ENCODE results near the gene GRIA4.

DNA sequence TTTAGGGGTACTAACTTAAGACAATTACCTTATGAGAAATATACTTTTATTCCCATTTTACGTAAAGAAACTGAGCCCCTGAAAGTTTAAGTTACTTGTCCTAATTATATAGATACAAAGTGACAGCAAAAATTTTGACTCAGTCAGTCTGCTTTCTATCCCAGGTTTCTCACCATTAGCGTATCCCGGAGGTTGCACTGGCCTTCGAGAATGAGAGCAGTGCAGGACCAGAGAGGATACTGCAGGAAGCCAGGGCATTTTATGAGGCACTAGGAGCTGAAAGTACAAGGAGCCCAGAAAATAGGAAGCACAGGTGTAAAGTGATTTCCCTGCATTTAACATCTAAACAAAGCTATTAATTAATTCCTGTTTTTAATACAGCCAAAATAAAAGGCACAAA, 55.4 kb downstream of the GRIA4 start:
- TF ChIP-seq, protein P1, sequence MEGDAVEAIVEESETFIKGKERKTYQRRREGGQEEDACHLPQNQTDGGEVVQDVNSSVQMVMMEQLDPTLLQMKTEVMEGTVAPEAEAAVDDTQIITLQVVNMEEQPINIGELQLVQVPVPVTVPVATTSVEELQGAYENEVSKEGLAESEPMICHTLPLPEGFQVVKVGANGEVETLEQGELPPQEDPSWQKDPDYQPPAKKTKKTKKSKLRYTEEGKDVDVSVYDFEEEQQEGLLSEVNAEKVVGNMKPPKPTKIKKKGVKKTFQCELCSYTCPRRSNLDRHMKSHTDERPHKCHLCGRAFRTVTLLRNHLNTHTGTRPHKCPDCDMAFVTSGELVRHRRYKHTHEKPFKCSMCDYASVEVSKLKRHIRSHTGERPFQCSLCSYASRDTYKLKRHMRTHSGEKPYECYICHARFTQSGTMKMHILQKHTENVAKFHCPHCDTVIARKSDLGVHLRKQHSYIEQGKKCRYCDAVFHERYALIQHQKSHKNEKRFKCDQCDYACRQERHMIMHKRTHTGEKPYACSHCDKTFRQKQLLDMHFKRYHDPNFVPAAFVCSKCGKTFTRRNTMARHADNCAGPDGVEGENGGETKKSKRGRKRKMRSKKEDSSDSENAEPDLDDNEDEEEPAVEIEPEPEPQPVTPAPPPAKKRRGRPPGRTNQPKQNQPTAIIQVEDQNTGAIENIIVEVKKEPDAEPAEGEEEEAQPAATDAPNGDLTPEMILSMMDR (conservative IDR thresholded peaks at IDR 0.05 in 1 of 2, IDR thresholded peaks at IDR 0.05 in 1 of 2; ENCODE audit: low read depth in 1 of 2, low read length in 2 of 2) = no peak
- TF ChIP-seq EZH2 (IDR thresholded peaks at IDR 0.05; ENCODE audit: low read length, missing control alignments) = no peak

Measured in fibroblast of lung (primary cell).